H1 (cell line): Measurements from ENCODE around the gene CEMIP2.

Experiments
- CTCF ChIP-seq, 3 experiments: IDR thresholded peaks; 1 replicate in 2 of 3; 2 replicates in 1 of 3; pipeline versions ENCODE4 v1.5.1 to v1.6.1; 2011; ENCODE audit warnings: low read length in 3 of 3, mild to moderate bottlenecking in 3 of 3, inconsistent platforms in 2 of 3, low read depth in 1 of 3, moderate library complexity in 1 of 3; ENCODE audit not compliant: insufficient read depth in 1 of 3; ENCODE audit errors: control extremely low read depth in 1 of 3
- JUND ChIP-seq: IDR thresholded peaks from 2 replicates; pipeline ENCODE4 v1.6.1; 2011; ENCODE audit warnings: mild to moderate bottlenecking, improper control_type of control experiment, low read length
- POLR2A ChIP-seq, 2 experiments: IDR thresholded peaks; 1 replicate in 1 of 2; 2 replicates in 1 of 2; pipeline ENCODE4 v1.6.1; 2011; ENCODE audit warnings: low read depth in 2 of 2, low read length in 2 of 2, mild to moderate bottlenecking in 2 of 2; ENCODE audit errors: control extremely low read depth in 1 of 2
- POLR2AphosphoS5 ChIP-seq: IDR thresholded peaks from 2 replicates; pipeline ENCODE4 v1.6.1; 2011; ENCODE audit warnings: low read depth, low read length
- RFX5 ChIP-seq: IDR thresholded peaks from 2 replicates; pipeline ENCODE4 v1.6.1; 2011; ENCODE audit warnings: low read depth, low read length, improper control_type of control experiment, borderline replicate concordance
- RNF2 ChIP-seq: fragments of 200-900, 300-1000 bp; sonication (generic); IDR thresholded peaks from 2 replicates; pipeline ENCODE4 v1.7.1; 2016; ENCODE audit warnings: borderline replicate concordance, low read depth, mild to moderate bottlenecking, antibody characterized with exemption, low read length; ENCODE audit not compliant: poor library complexity, severe bottlenecking; ENCODE audit errors: missing control alignments
- SIN3A ChIP-seq, 2 experiments: IDR thresholded peaks in 1 of 2; conservative IDR thresholded peaks in 1 of 2; 2 replicates each; pipeline ENCODE4 v1.6.1; 2011 to 2012; ENCODE audit warnings: low read length in 2 of 2, improper control_type of control experiment in 1 of 2, low read depth in 1 of 2, mild to moderate bottlenecking in 1 of 2
- SP1 ChIP-seq: IDR thresholded peaks from 2 replicates; pipeline ENCODE4 v1.6.1; 2011; ENCODE audit warnings: low read depth, low read length
- SRF ChIP-seq: IDR thresholded peaks from 2 replicates; pipeline ENCODE4 v1.6.1; 2011; ENCODE audit warnings: mild to moderate bottlenecking, low read depth, low read length, moderate library complexity
- TAF1 ChIP-seq: IDR thresholded peaks from 2 replicates; pipeline ENCODE4 v1.6.1; 2011; ENCODE audit warnings: mild to moderate bottlenecking, low read depth, low read length
- TF ChIP-seq, protein P1 (sequence below): IDR thresholded peaks from 2 replicates; pipeline ENCODE4 v1.6.1; 2012; ENCODE audit warnings: inconsistent platforms
- TF ChIP-seq, protein P2 (sequence below): IDR thresholded peaks from 2 replicates; pipeline ENCODE4 v1.6.1; 2011; ENCODE audit warnings: low read depth, mild to moderate bottlenecking, low read length; ENCODE audit not compliant: insufficient read depth

DNA sequence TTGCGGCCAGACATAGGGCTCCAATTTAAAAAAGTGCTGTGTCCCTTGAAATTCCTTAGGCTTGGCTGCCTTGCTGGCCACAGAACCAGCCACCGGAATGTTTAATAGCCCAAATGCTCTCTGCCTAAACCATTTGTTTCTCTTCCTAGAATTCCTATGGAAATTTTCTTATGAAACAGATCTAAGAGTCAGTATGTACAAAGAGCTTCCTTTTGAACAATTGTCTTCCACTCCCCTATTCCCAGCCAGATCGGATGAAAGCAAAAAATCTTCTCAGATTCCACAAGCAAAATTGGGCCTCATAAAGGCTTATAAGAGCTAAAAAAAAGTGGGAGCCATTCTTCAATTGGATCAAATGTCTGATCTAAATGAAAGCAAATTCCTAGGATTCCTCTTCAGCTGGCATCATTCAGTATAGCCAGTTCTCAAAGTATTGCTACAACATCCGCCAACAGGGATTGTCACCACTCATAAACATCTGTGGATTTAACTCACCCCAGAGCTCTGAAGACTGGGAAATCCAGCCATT is 104.3 kb downstream of the CEMIP2 start:
- TF ChIP-seq SRF (no peak), POLR2A (IDR thresholded peaks at IDR 0.05; ENCODE audit: control extremely low read depth in 1 of 2, low read depth in 2 of 2, low read length in 2 of 2) (no peak), POLR2AphosphoS5 (no peak), CTCF (IDR thresholded peaks at IDR 0.05; ENCODE audit: control extremely low read depth in 1 of 3, insufficient read depth in 1 of 3, low read depth in 1 of 3, low read length in 3 of 3) (no peak), SIN3A (conservative IDR thresholded peaks at IDR 0.05 in 1 of 2, IDR thresholded peaks at IDR 0.05 in 1 of 2; ENCODE audit: low read depth in 1 of 2, low read length in 2 of 2) (no peak), JUND (no peak), TAF1 (no peak), SP1 (no peak), RFX5 (no peak), RNF2 (no peak)
- TF ChIP-seq, protein P1, sequence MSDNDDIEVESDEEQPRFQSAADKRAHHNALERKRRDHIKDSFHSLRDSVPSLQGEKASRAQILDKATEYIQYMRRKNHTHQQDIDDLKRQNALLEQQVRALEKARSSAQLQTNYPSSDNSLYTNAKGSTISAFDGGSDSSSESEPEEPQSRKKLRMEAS, result no peak
- TF ChIP-seq, protein P2, sequence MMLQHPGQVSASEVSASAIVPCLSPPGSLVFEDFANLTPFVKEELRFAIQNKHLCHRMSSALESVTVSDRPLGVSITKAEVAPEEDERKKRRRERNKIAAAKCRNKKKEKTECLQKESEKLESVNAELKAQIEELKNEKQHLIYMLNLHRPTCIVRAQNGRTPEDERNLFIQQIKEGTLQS, result no peak
